Lower leg skin (tissue), 4 donors: ENCODE data around the gene RNF34. TPM values are rescaled to one million over a fixed set of nuclear protein-coding genes. Genes with fewer than 3 reads are reported as not detected.

Source experiments
- DNase-seq, 2 donors: peaks; one replicate each; pipeline ENCODE4 v3.0.0-alpha.2; 2019; ENCODE audit warnings: low spot score in 2 of 2
- H3K4me3 ChIP-seq: fragments of 200-600 bp; sonication (generic); 2 replicates; pipeline ENCODE4 v1.5.1; 2017; ENCODE audit warnings: mild to moderate bottlenecking, low read depth; ENCODE audit not compliant: poor library complexity, severe bottlenecking
- POLR2A ChIP-seq, 2 donors: fragments of 450-650 bp; IDR thresholded peaks; one replicate each; pipeline ENCODE4 v1.6.1; 2016 to 2017; ENCODE audit warnings: antibody characterized with exemption in 2 of 2, mild to moderate bottlenecking in 1 of 2, moderate library complexity in 1 of 2
- whole genome bisulfite sequencing, 2 donors: methylation state at CpG; one replicate each; pipeline ENCODE4 v1.1.5; 2018; 5-methylcytosine and 5-hydroxymethylcytosine counted together
- intact Hi-C: fragments of 100-400 bp; cut with DNase I; formaldehyde crosslinking; loops from one replicate; pipeline ENCODE4 v1.15.0; 2023; ENCODE audit warnings: low total_unique reads
- total RNA-seq, 4 donors: library from RNA; depleted of rRNA; stranded (reverse); fragments of >200 nt; gene quantifications; one replicate each; pipeline ENCODE4 v1.1.0, GENCODE V29; 2016
- TF ChIP-seq, protein P1 (sequence below), 3 donors: fragments of 450-650 bp; IDR thresholded peaks; one replicate each; pipeline ENCODE4 v1.5.1; 2016; ENCODE audit warnings: antibody characterized with exemption in 3 of 3, mild to moderate bottlenecking in 3 of 3, moderate library complexity in 2 of 3

The RNF34 gene
- total RNA-seq, 4 donors from 2014 or later, result 18.9 to 32.1 (median 25.8) TPM

DNA sequence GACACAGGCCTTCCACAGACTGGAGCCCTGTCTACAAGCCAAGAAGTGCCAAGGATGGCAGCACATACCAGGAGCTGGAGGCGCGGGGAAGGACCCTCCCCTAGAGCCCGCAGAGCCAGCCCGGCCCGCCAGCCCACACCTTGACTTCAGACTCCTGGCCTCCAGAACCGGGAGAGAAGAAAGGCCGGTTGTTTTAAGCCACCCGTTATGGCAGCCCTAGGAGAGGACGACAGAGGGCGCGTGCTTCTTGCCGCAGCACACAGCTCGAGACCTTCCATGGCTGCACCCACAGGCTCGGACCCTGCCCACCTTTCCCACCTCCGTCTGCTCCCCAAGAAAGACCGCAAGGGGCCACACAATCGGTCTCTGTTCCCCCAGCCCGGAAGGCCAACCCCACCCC lies 53.7 kb downstream of the RNF34 start:
- TF ChIP-seq, protein P1, sequence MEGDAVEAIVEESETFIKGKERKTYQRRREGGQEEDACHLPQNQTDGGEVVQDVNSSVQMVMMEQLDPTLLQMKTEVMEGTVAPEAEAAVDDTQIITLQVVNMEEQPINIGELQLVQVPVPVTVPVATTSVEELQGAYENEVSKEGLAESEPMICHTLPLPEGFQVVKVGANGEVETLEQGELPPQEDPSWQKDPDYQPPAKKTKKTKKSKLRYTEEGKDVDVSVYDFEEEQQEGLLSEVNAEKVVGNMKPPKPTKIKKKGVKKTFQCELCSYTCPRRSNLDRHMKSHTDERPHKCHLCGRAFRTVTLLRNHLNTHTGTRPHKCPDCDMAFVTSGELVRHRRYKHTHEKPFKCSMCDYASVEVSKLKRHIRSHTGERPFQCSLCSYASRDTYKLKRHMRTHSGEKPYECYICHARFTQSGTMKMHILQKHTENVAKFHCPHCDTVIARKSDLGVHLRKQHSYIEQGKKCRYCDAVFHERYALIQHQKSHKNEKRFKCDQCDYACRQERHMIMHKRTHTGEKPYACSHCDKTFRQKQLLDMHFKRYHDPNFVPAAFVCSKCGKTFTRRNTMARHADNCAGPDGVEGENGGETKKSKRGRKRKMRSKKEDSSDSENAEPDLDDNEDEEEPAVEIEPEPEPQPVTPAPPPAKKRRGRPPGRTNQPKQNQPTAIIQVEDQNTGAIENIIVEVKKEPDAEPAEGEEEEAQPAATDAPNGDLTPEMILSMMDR (IDR thresholded peaks at IDR 0.05), result no peak
- no peak for TF ChIP-seq POLR2A (IDR thresholded peaks at IDR 0.05)
- intact Hi-C loops, result no loop called here
- H3K4me3 ChIP-seq, result no peak overlapping the region
- 83 to 91% methylated on average over 18 of the region's 18 CpGs for WGBS, 2 donors
- DNase-seq, result no peak

DNA sequence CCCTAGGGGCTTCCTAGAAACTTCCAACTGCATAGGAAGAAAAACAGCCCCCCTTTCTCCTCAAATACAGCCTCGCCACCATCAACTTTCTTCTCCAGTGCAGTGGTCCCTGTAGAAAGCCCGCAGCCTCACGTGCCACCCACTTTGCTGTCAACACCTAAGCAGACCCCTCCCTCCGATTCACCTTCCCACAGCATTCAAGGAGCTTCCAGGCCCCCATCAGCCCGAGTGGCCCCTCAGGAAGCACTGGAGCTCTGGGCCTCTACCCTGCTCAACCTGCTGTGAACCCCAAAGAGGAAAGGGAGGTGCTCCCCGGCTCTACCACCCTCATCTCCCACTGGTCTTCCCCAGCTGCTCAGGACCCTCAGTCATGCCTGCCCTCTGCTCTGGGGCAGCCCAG lies 55.0 kb downstream of the RNF34 start:
- TF ChIP-seq, protein P1 (IDR thresholded peaks at IDR 0.05), result no peak
- no peak for TF ChIP-seq POLR2A (IDR thresholded peaks at IDR 0.05)
- no peak overlapping the region for H3K4me3 ChIP-seq
- WGBS, 2 donors, result 88 to 92% methylated on average over 6 of the region's 6 CpGs
- DNase-seq, result no peak
- intact Hi-C loops, result loop anchor here (1.0 kb wide), 1 partner anchor 21 kb away; no protein-coding TSS in a partner anchor

DNA sequence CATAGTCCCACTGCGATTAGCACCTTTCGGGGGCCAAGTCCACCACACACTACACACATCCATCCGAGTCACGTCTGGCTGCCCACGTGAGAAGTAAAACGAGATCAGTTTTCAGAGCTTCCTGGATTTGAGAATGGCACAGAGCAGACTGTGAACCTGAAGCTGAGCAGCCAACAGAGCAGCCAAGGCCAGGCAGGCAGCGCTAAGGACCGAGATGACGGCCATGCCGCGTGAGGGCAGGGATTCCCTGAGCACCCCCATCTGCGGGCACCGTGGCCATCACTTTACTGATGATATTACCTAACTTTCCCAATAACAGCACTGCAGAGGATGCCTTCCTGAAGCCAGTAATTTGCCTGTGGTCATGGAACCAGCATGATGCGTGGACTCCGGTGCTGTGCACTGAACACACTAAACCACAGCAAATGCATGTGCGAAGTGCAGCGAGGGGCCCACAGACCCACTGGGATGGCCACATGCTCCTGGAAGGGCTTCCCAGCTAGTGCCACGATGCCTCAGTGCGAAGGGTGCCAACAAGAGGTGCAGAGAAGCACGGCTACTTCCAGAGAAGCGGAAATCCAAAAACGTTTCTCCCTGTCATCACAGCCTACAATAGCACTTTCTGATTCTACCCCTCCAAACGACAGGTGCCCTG lies 56.0 kb downstream of the RNF34 start:
- intact Hi-C loops, result loop anchor here (1.0 kb wide), 1 partner anchor 22 kb away; no protein-coding TSS in a partner anchor
- DNase-seq, result no peak
- no peak for TF ChIP-seq POLR2A (IDR thresholded peaks at IDR 0.05)
- TF ChIP-seq, protein P1 (IDR thresholded peaks at IDR 0.05), result no peak
- 86 to 89% methylated on average over 19 to 23 of the region's 23 CpGs for WGBS, 2 donors
- H3K4me3 ChIP-seq, result no peak overlapping the region

DNA sequence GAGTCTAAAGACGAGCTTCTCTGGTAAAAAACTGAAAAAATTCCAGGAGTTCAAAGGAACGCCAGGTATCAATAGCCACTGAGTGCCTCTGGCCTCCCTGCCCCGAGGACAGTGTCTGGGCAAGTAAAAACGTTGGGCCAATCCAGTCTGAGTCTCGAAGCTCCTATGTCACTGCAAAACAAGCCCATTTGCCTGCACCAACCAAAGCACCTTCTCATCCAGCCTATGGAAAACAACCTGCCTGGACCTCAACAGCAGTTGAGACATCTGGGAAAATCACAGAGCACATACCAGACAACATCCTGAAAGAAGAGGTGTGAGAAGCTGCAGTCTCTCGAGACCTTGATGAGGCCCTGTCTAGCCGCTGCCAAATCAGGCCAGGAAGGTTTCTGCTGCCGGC lies 56.6 kb downstream of the RNF34 start:
- intact Hi-C loops, result no loop called here
- no peak overlapping the region for H3K4me3 ChIP-seq
- TF ChIP-seq, protein P1 (IDR thresholded peaks at IDR 0.05), result no peak
- no peak for TF ChIP-seq POLR2A (IDR thresholded peaks at IDR 0.05)
- 69% methylated on average over 8 of the region's 8 CpGs for WGBS, 2 donors
- DNase-seq, result no peak

DNA sequence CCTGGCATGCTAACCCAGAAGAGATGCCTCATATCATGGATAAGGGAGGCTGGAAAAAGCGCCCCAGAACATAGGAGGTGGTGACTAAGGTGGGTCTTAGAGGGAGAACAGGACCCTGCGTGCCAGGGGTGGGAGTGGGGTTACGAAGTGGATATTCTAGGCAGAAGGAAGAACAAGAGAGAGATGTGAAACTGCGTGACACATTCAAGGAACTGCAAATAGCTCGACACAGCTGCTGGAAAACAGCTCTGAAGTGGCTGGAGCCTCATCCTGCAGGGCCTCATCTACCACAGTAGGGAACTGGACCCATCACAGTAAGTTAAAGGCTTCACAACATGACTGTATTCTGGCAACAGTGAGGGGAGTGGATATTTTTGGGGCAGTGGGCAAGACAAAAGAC lies 61.1 kb downstream of the RNF34 start:
- WGBS, 2 donors, result 84 to 92% methylated on average over 5 of the region's 5 CpGs
- no peak overlapping the region for H3K4me3 ChIP-seq
- DNase-seq, result no peak
- TF ChIP-seq, protein P1 (IDR thresholded peaks at IDR 0.05), result no peak
- intact Hi-C loops, result no loop called here

- intact Hi-C loops, result no loop called here
- TF ChIP-seq, protein P1 (IDR thresholded peaks at IDR 0.05), result no peak
- no peak for TF ChIP-seq POLR2A (IDR thresholded peaks at IDR 0.05)
- H3K4me3 ChIP-seq, result no peak overlapping the region
- 95 to 96% methylated on average over 13 of the region's 13 CpGs for WGBS, 2 donors
- no peak for DNase-seq
Measured at GRCh38 chr12:121464331-121464730, 64.4 kb downstream of the RNF34 start.
